ENCODE measurements around the gene SEPTIN11.

SEPTIN11 gene

DNA sequence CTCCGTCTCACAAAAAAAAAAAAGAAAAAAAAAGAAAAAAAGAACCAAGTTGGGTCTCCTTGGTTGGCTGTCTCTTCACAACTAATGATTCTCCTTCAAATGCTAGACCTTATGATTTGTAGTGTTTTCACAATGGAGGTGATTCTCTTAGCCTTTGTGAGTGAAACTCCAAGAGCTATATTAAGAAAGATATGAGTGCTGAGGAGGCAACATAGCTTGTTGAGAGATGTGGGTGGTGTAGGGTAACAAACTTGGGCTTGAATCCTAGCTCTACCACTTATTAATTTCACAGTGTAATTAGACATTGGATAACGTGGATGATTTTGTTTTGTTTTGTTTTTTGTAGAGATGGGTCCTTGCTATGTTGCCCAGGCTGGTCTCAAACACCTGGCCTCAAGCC is 10.4 kb upstream of the SEPTIN11 start:
- no peak for TF ChIP-seq ARNTL (CRISPR knock-in tag; IDR thresholded peaks at IDR 0.05; ENCODE audit: borderline replicate concordance, low read depth)
- no peak for TF ChIP-seq PPARA (CRISPR knock-in tag; IDR thresholded peaks at IDR 0.05; ENCODE audit: borderline replicate concordance)
- no peak for TF ChIP-seq CREB5 (CRISPR knock-in tag; IDR thresholded peaks at IDR 0.05; ENCODE audit: low read depth)
- no peak for TF ChIP-seq RARB (CRISPR knock-in tag; IDR thresholded peaks at IDR 0.05)
- TF ChIP-seq ZNF70 (CRISPR knock-in tag; IDR thresholded peaks at IDR 0.05) = no peak
- TF ChIP-seq, protein P1, sequence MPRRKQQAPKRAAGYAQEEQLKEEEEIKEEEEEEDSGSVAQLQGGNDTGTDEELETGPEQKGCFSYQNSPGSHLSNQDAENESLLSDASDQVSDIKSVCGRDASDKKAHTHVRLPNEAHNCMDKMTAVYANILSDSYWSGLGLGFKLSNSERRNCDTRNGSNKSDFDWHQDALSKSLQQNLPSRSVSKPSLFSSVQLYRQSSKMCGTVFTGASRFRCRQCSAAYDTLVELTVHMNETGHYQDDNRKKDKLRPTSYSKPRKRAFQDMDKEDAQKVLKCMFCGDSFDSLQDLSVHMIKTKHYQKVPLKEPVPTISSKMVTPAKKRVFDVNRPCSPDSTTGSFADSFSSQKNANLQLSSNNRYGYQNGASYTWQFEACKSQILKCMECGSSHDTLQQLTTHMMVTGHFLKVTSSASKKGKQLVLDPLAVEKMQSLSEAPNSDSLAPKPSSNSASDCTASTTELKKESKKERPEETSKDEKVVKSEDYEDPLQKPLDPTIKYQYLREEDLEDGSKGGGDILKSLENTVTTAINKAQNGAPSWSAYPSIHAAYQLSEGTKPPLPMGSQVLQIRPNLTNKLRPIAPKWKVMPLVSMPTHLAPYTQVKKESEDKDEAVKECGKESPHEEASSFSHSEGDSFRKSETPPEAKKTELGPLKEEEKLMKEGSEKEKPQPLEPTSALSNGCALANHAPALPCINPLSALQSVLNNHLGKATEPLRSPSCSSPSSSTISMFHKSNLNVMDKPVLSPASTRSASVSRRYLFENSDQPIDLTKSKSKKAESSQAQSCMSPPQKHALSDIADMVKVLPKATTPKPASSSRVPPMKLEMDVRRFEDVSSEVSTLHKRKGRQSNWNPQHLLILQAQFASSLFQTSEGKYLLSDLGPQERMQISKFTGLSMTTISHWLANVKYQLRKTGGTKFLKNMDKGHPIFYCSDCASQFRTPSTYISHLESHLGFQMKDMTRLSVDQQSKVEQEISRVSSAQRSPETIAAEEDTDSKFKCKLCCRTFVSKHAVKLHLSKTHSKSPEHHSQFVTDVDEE (CRISPR knock-in tag; IDR thresholded peaks at IDR 0.05) = no peak
- ATAC-seq = no peak

- TF ChIP-seq PATZ1 (CRISPR knock-in tag; IDR thresholded peaks at IDR 0.05; ENCODE audit: borderline replicate concordance) (no peak), ZFP3 (CRISPR knock-in tag; IDR thresholded peaks at IDR 0.05) (no peak), ZFP30 (CRISPR knock-in tag; IDR thresholded peaks at IDR 0.05) (no peak), ZC3H10 (CRISPR knock-in tag; IDR thresholded peaks at IDR 0.05) (no peak), CSDC2 (CRISPR knock-in tag; IDR thresholded peaks at IDR 0.05) (no peak), ZNF70 (CRISPR knock-in tag; IDR thresholded peaks at IDR 0.05) (no peak), ZNF565 (CRISPR knock-in tag; conservative IDR thresholded peaks at IDR 0.05; ENCODE audit: low read depth) (no peak), SNAI2 (CRISPR knock-in tag; IDR thresholded peaks at IDR 0.05) (no peak), PPARA (CRISPR knock-in tag; IDR thresholded peaks at IDR 0.05; ENCODE audit: borderline replicate concordance) (no peak), ISL1 (CRISPR knock-in tag; IDR thresholded peaks at IDR 0.05) (no peak), GLIS3 (CRISPR knock-in tag; IDR thresholded peaks at IDR 0.05) (no peak), CREB5 (CRISPR knock-in tag; IDR thresholded peaks at IDR 0.05; ENCODE audit: low read depth) (no peak), ESRRG (CRISPR knock-in tag; IDR thresholded peaks at IDR 0.05) (no peak)
- TF ChIP-seq, protein P2, sequence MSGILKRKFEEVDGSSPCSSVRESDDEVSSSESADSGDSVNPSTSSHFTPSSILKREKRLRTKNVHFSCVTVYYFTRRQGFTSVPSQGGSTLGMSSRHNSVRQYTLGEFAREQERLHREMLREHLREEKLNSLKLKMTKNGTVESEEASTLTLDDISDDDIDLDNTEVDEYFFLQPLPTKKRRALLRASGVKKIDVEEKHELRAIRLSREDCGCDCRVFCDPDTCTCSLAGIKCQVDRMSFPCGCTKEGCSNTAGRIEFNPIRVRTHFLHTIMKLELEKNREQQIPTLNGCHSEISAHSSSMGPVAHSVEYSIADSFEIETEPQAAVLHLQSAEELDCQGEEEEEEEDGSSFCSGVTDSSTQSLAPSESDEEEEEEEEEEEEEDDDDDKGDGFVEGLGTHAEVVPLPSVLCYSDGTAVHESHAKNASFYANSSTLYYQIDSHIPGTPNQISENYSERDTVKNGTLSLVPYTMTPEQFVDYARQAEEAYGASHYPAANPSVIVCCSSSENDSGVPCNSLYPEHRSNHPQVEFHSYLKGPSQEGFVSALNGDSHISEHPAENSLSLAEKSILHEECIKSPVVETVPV (CRISPR knock-in tag; IDR thresholded peaks at IDR 0.05) = no peak
- TF ChIP-seq, protein P1 (CRISPR knock-in tag; IDR thresholded peaks at IDR 0.05) = no peak
- peak; percentile 68 for ATAC-seq
Measured at GRCh38 chr4:76943129-76943620, 6.4 kb upstream of the SEPTIN11 start.

DNA sequence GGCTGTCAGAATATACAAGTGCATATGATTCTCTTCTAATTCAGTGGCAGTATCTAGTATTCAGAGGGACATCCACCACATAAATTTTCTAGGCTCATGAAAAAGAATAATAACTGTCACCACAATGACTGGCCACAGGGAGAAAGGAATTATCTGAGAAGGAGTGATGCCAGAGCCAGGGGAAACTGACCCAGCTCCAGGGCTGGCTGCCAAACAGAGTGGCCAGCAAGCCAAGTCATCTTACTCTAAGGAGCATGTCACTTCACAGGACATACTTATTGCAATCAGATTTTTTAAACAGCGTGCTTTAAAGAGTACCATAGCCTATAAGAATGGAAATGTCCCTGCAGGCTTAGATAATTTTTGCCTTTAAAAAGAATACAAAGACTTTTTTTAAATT is 5.8 kb upstream of the SEPTIN11 start:
- peak; percentile 13 for ATAC-seq
- TF ChIP-seq GLIS3 (CRISPR knock-in tag; IDR thresholded peaks at IDR 0.05) (no peak), SNAI2 (CRISPR knock-in tag; IDR thresholded peaks at IDR 0.05) (no peak), ZFP30 (CRISPR knock-in tag; IDR thresholded peaks at IDR 0.05) (no peak), ZNF565 (CRISPR knock-in tag; conservative IDR thresholded peaks at IDR 0.05; ENCODE audit: low read depth) (no peak), TOX (CRISPR knock-in tag; IDR thresholded peaks at IDR 0.05; ENCODE audit: borderline replicate concordance) (no peak), RARB (CRISPR knock-in tag; IDR thresholded peaks at IDR 0.05) (no peak), ARNTL (CRISPR knock-in tag; IDR thresholded peaks at IDR 0.05; ENCODE audit: borderline replicate concordance, low read depth) (no peak), PATZ1 (CRISPR knock-in tag; IDR thresholded peaks at IDR 0.05; ENCODE audit: borderline replicate concordance) (no peak), ZNF70 (CRISPR knock-in tag; IDR thresholded peaks at IDR 0.05) (no peak), OSR1 (CRISPR knock-in tag; IDR thresholded peaks at IDR 0.05) (no peak), BACH2 (CRISPR knock-in tag; IDR thresholded peaks at IDR 0.05; ENCODE audit: borderline replicate concordance) (no peak)
